ENCODE measurements around the gene PRMT5. TPM values are rescaled to one million over a fixed set of nuclear protein-coding genes. Genes with fewer than 3 reads are reported as not detected.
A peak's percentile ranks its signal among the peaks of the same experiment; 100 is the strongest.

Gene PRMT5
- total and polyA plus RNA-seq, 8 donors = 15.6 to 31.8 (median 28.1) TPM

- Histone ChIP-seq H3K4me3 (no peak overlapping the region), H3K4me1 (peaks cover 23 to 32% (median 29%) of the 10 kb centered on the region in 3 donors)
- TF ChIP-seq CTCF (IDR thresholded peaks at IDR 0.05) = no peak
These were observed 47.7 kb upstream of the PRMT5 start for GRCh38 chr14:22976620-22977433.

DNA sequence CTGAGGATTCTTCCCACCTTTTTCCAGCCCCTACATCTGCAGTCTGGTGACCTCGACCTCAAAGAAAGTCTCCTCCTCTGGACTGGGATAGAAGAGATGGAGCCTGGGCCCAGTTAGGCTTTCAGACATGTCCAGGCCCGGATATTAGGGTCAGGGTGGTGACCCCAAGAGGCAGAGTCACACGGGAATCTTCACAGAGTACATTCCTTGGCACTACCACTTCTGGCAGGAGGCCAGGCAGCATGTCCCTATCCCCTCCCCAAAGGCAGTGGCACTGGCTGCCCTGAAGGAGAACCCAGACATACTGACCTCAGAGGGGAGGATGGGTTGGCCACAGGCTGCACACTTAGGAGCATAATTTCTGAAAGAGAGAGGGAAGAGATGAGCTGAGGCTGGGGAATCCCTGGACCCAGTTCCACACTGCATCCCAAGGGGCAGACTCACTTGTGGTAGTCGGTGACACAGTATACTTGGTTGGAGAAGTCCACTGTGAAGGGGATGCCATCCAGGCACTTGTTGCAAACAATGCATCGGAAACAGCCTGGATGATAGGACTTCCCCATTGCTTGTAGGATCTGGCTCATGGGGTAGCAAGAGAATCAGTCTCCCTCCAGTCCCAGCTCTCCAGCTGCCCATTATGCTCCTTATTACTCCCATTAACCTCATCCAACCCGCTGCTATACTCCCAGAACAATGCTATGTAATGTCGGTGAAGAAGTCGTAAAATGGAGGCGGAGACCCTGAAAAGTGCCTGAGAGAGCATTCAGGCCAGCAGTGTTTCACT is 45.5 kb upstream of the PRMT5 start:
- no peak for DNase-seq

More at GRCh38 chr14:22976620-22977433, 47.7 kb upstream of the PRMT5 start:
- Histone ChIP-seq H3K36me3 (no peaks in the 10 kb centered on the region), H3K9me3 (no peaks in the 10 kb centered on the region), H3K27ac (peak overlapping the region; percentile 70 to 79 (median 78)), H3K27me3 (no peaks in the 10 kb centered on the region)
- intact Hi-C loops (cut with DNase I) = loop anchor here in 1 of 3 donors (10.0 kb wide), 1 partner anchor 102 kb away; the partner anchor contains the start of gene LRP10
- ATAC-seq (peak; percentile 14 to 35 (median 22)), FAIRE-seq (no peak), DNase-seq (peak in 2 of 6 donors; percentile 45 to 59)
- 11% methylated on average over 6 of the region's 6 CpGs for WGBS, 2 donors

DNA sequence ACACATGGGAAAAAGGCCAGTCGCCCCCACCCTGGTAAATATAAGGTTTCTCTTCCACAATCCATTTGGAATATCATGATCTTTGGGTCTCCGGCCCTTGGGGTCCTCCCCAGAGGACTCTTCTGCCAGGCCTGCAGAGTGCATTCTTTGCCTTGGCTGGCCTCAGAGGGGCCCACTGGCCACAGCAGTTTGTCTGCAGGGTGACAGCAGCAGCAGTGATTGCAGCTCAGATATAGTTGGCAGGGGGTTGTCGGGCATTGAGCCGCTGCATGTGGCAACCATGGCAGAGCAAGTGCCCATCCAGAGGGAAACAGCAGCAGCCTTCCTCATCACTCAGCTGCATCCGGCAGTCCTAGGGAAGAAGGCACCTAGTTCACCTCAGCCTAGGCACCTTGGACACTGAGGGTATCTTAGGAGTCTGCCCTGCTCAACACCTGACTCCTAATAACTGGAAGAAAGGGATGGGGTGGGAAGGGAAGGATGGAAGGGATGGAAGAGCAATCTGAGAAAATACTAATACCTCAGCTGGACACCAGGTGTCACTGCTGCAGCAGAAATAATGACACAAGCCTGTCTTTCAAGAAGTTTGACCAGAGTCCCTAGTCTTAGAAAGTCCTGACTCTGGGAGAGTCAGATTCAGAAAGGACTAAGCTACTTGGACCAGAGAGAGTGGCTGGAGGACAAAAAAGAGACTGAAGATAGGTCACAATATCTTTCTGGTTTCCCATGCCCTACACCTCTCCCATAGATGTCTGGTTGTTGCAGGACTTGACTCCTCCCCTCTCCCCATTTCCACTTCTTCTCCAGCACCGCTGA is 44.2 kb upstream of the PRMT5 start:
- 66 to 70% methylated on average over 6 of the region's 6 CpGs for WGBS, 2 donors
- H3K27ac ChIP-seq = no peak overlapping the region
- DNase-seq = peak in 1 of 6 donors; percentile 61

More for the DNA sequence above, 45.5 kb upstream of the PRMT5 start:
- FAIRE-seq (no peak), ATAC-seq (no peak)
- H3K36me3 ChIP-seq = no peaks in the 10 kb centered on the region
- H3K9me3 ChIP-seq = no peaks in the 10 kb centered on the region
- H3K27ac ChIP-seq = no peak overlapping the region
- 65 to 70% methylated on average over 9 of the region's 9 CpGs for WGBS, 2 donors
- TF ChIP-seq CTCF (IDR thresholded peaks at IDR 0.05) = no peak
- peaks cover 23 to 27% (median 23%) of the 10 kb centered on the region in 3 donors for H3K4me1 ChIP-seq
- H3K27me3 ChIP-seq = no peaks in the 10 kb centered on the region
- intact Hi-C loops (cut with DNase I) = loop anchor here in 1 of 3 donors (10.0 kb wide), 1 partner anchor 100 kb away; the partner anchor contains the start of gene LRP10
- H3K4me3 ChIP-seq = no peak overlapping the region

More for the DNA sequence above, 44.2 kb upstream of the PRMT5 start:
- Histone ChIP-seq H3K4me1 (peaks cover 18 to 23% (median 22%) of the 10 kb centered on the region in 3 donors), H3K27me3 (no peaks in the 10 kb centered on the region), H3K9me3 (no peaks in the 10 kb centered on the region), H3K36me3 (no peaks in the 10 kb centered on the region), H3K4me3 (no peak overlapping the region)
- FAIRE-seq (no peak), ATAC-seq (peak; percentile 22 to 66 (median 58))
- intact Hi-C loops (cut with DNase I) = loop anchor here in 1 of 3 donors (10.0 kb wide), 1 partner anchor 99 kb away; the partner anchor contains the start of gene LRP10
- peak; percentile 34 to 55 (median 46) for TF ChIP-seq CTCF (IDR thresholded peaks at IDR 0.05)
